GDM1 (cell line): ENCODE measurements around the gene NMT1.
"Not testable (repeated sequence)": the region's sequence is repeated elsewhere in the genome, so short reads cannot be mapped to it uniquely, and the experiment has no call there.

Source experiments
- DNase-seq: peaks from one replicate; lab custom pipeline; 2025; lab: John Stamatoyannopoulos, UW

The NMT1 gene

DNA sequence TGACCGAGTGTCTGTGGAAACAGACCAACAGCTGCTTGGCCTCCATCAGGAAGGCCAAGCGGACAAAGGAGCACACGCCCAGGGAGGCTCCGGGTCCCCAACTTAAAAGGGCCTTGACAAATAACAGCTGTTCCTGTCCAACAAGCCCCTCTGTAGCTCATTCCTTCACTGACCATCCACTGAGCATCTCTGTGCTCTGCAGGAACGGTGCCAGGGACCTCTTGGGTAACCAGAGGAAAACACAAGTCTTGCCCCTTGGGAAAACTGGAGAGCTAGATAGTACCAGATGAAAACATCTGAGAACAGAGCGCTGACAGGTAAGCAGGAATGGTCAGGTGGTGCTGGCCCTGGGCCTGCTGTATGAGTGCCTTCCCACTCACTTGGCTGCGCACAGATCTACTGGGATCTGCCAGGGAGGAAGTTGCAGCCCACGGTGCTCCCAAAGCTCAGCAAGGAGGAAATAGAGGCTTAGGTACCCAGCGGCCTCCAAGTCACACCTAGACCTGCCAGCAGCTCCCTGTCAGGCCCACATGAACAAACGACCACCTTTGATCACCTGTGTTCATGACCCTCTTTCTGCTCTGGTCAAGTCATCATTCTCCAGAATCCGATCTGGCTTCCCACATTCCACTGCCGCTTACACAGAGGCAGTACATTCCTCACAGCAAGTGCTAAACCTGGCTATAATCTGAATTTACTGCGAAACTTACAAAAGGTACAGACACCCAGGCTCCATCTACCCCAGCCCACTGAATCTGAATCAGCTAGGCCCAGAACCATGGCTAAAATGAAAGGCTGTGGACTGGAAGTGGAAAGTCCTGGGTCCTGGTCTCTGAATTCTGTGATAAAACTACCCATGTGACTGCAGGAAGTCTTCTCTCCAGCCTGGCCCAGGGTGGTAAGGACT is 22.1 kb upstream of the NMT1 start:
- DNase-seq: no peak

DNA sequence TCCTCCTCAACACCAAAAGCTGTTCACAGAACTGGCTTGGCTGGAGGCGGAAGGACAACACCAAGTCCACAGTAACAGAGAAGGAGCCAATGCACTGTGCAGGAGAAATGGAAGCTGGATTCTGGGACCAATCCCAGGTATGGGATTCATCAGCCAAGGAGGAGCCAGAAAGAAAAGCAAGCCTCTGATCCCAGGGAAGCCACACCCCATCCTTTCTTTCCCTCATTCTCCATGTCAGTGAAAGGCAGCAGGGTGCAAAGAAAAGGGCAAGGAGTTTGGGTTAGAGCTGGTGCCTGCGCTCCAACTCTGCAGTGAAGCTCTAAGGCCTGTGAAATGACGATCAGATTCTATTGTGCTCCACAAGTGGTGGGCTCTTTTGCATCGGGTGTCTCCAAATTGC is 20.7 kb upstream of the NMT1 start:
- no peak for DNase-seq

- DNase-seq: no peak
Observed at GRCh38 chr17:45042346-45043120, 18.6 kb upstream of the NMT1 start.

DNA sequence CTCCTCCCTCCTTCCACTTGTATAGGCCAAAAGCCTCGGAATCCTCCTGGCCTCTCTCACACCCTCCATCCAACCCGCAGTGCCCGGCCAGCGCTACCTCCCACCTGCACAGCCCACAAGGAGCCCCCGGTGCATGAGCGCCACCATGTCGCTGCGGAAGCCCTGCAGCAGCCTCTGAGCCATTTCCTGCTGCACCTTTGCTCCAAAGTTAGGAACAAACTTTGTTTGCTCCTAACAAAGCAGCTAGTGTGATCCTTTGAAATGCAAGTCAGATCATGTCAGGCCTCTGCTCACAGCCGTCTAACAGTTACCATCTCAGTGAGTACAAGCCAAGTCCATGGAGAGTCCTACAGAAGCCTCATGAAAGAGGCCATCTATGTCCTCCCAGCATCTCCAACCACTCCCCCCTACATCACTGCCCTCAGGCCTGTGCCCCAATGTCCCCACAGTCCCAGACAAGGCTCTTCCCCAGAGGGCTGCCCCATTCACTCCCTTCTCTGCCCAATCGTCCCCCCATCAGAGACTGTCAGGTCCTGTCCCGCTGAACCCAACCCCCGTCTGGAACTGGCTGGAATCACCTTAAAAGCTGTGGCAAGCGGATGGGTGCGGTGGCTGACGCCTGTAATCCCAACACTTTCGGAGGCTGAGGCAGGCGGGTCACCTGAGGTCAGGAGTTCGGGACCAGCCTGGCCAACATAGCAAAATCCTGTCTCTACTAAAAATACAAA is 17.1 kb upstream of the NMT1 start:
- no peak for DNase-seq

DNA sequence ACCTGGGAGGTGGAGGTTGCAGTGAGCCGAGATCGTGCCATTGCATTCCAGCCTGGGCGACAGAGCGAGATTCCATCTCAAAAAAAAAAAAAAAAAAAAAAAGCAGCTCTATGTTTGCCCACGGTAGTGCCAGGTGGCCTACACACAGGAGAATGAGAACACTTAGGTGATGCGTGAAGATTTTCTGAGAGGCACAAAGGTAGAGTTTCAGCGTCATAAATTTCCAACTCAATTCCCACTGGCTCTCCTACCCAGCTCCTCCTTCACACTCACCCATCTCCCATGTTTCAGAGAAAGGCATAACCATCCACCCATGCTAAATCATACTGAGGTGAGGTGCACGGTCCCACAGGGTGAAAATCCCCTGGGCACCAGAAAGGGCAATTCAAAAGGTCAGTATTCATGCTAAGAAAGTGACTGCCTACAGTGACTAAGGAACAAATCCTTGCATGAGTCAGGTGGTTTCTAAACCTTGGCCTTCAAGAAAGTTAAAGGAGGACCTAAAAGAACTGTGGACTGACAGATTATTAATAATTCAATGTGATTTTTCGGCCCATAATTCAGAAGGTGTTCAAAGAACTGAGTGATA is 14.5 kb upstream of the NMT1 start:
- DNase-seq: no peak

DNA sequence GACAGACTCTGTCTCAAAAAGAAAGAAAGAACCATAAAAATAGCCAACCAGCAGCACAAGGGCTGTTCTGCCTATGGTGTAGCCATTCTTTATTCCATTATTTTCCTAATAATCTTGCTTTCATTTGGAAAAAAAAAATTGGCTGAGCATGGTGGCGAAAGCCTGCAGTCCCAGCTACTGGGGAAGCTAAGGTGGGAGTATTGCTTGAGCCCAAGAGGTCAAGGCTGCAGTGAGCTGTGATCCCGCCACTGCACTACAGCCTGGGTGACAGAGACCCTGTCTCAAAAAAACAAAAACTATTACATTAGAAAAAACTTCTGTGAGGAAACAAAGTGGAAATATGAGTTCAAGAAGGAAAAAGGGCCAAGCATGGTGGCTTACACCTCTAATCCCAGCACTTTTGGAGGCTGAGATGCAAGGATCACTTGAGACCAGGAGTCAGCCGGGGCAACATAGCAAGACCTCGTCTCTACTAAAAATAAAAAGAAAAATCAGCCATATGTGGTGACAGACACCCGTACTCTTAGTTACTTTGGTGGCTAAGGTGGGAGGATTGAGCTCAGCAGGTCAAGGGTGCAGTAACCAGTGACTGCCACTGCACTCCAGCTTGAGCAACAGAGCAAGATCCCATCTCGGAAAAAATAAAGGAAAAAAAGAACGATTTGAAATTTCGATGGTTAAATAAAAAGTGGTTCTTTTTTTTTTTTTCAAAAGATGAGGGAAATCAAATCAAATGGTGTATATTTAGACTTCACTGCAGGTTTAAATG is 12.1 kb upstream of the NMT1 start:
- no peak for DNase-seq

DNA sequence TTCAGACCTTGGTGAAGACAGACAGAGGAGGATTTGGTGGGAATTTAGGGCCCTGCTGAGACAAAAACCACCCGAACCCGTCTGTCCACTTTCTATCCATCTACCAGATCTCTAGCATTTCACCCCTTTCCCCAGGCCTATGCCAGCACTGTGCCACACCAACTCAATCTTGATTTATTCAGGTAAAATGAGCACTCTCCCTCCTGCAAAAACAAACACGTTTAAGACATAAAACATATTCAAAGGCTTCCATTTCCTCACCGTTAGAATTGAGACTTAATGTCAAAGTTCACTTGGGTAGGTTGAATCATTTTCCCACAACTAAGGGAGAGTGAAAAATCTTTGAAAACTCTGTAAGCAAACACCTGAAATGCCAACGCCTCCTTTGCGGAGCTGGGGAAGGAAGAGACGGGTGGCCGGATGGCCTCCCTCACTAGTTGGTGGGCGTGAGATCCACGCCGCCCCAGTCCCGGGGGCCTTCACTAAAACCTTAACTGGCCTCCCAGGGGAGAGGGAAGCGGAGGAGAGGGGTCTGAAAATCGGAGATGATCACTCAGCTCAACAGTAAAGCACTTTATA is 10.5 kb upstream of the NMT1 start:
- DNase-seq: no peak

GRCh38 chr17:45051060-45051719 is 9.9 kb upstream of the NMT1 start, which contains the start of gene DCAKD:
DCAKD (minus strand) TSS chr17:45051632; CDS start chr17:45034885, 16,747 bp downstream.
- DNase-seq: peak; percentile 97

- not testable (repeated sequence) for DNase-seq
Observed at GRCh38 chr17:45051720-45052051, 9.4 kb upstream of the NMT1 start.

- DNase-seq: no peak
Observed at GRCh38 chr17:45052052-45052772, 8.9 kb upstream of the NMT1 start.

DNA sequence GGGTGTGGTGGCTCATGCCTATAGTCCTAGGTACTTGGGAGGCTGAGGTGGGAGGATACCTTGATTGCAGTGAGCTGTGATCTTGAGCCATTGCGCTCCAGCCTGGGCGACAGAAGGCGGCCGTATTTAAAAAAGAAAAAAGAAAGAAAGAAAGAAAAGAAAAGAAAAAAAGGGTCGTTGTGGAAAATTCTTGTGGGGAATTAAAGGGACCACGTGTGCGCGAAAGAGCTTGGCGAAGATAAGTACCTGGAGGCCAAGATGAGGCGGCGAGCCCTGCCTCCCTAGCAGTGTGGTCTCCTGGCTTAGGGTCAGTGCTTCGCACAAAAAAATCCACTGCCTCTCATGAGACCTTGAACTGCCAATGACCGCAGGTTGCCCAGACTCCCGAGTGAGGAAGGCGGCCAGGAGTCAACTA is 728 bp upstream of the NMT1 start:
- DNase-seq: no peak

GRCh38 chr17:45061606-45062205 is 589 bp downstream of the NMT1 start:
- no peak for DNase-seq

GRCh38 chr17:45063198-45063597 is 2.1 kb downstream of the NMT1 start:
- no peak for DNase-seq

DNA sequence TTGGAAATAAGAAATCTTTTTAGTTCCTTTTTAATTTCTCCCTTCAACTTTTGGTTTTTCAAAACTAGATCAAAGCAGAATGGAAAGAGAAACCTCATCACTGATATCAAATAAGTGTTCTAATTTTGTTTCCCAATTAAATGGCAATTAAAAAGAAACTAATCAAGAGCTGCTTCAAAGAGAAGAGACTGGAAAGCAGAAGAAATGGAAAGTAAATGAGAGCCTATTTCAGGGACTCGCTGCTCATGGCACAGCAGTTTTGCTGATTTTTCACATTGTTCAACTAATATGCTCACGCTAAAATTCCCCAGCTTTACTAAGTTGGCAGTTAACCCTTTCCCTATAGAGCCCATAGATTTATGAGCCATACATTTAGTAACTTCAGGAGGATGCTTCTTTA is 6.5 kb downstream of the NMT1 start:
- DNase-seq: no peak

DNA sequence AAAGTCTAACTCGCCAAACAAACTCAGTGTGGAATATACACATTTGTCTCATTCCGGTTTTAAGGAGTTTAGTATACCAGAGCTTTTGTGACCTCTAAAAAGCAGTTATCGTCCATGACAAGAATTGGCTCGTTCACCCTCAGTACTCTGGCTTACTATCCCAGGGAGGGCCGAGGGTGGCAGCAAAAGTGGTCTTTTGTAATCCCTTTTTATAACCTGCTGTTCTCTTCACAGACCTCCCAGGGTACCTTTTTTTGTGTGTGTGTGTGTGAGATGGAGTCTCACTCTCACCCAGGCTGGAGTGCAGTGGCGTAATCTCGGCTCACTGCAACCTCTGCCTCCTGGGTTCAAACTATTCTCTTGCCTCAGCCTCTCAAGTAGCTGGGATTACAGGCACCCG is 8.9 kb downstream of the NMT1 start:
- no peak for DNase-seq

DNA sequence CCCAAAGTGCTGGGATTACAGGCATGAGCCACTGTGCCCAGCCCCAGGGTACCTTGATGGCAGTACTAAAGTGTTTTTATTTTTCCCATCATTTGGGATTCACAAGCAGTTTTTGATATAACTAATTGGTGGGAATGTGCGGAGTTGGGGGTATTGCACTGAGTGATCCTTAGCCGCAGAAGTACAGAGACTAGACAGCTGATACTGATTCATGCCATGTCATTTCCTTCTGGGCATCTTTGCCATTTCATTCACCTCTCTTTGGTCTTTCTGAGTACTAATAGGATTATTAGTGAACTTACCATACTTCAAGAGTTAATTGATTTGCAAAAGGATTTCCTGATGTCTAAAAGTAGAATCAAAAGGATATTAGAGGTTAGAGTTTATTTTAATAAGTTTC is 9.7 kb downstream of the NMT1 start:
- DNase-seq: no peak

DNA sequence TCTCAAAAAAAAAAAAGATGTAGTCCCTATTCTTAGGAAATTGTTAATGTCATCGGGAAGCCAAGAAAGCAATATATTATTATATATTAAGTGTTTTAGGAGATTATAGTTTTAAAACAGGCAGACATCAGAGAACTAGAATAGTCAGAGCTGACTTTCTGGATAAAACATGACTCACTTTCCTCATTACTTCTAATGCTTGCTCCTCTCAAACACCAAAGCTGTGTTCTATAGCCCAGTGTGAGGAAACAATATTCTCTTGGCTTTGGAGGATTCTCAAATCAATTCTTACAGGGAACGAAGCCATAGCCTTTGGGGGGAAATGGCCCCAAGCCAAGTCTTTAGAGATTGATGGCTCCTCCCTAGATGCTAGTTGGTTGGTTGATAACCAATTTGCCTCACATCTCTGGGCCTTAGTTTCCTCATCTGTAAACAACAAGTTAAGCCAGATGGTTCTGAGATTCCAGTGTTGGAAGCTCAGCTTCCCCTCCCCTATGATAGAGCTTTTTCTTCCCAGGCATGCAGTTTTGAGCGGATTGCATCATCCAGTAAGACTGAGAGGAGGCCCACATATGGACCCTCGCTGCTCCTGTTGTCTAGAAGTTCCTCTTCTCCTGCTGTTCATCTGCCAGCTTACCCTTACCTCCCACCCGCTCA is 12.4 kb downstream of the NMT1 start:
- no peak for DNase-seq

DNA sequence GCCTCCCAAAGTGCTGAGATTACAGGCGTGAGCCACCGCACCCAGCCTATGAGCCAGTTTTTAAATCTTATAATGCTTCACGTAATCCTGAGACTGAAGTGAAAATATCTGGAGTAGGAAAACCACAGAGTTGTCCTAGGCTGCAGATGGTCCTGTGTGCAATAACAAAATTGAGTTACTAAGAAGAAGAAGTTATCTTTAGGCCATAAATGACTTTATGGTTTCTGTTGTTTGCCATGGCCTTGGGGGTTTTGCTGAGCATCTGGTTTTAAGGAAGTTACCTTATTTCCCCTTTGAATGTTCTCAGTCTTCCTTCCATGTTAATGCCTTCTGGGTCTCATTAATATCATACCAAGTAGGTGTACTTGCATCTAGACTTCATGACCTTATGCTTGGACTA is 16.5 kb downstream of the NMT1 start:
- DNase-seq: peak; percentile 56
